Measurements from ENCODE around the gene LCNL1. TPM values are rescaled to one million over a fixed set of nuclear protein-coding genes. Genes with fewer than 3 reads are reported as not detected.

The LCNL1 gene
- total and polyA plus RNA-seq, 2 experiments from 2014 or later, result 0.36 TPM; not detected in 1

DNA sequence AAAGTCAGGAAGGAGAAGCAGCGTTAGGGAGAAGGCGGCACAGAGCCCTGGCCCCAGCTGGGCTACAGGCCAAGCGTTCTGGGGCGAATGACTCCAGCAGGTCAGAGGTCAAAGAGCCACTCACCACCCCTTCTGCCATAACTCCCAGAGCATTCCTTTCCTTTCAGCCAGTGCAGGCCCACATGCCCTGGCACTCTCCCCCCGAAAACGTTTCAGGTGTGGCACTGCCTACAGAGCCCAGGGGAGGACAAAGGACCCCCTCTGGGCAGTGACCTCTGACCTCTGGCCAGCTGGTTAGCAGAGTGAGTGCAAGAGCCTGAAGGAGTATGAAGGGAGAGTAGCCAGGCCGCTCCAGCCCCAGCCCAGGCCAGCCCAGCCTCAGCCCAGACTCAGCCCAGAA lies 40.4 kb downstream of the LCNL1 start:
- H3K4me3 ChIP-seq, result no peak overlapping the region
- no peaks in the 10 kb centered on the region for H3K9me3 ChIP-seq (ENCODE audit: low read depth)
- no peaks in the 10 kb centered on the region for H3K27me3 ChIP-seq
- H3K4me1 ChIP-seq (ENCODE audit: low read depth), result peaks cover 5% of the 10 kb centered on the region
- no peak for DNase-seq (ENCODE audit: low read depth in 1 of 2, low spot score in 1 of 2)
- H3K36me3 ChIP-seq, result no peaks in the 10 kb centered on the region
- TF ChIP-seq, protein P1, sequence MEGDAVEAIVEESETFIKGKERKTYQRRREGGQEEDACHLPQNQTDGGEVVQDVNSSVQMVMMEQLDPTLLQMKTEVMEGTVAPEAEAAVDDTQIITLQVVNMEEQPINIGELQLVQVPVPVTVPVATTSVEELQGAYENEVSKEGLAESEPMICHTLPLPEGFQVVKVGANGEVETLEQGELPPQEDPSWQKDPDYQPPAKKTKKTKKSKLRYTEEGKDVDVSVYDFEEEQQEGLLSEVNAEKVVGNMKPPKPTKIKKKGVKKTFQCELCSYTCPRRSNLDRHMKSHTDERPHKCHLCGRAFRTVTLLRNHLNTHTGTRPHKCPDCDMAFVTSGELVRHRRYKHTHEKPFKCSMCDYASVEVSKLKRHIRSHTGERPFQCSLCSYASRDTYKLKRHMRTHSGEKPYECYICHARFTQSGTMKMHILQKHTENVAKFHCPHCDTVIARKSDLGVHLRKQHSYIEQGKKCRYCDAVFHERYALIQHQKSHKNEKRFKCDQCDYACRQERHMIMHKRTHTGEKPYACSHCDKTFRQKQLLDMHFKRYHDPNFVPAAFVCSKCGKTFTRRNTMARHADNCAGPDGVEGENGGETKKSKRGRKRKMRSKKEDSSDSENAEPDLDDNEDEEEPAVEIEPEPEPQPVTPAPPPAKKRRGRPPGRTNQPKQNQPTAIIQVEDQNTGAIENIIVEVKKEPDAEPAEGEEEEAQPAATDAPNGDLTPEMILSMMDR (IDR thresholded peaks at IDR 0.05; ENCODE audit: low read depth, low read length), result no peak
- H3K27ac ChIP-seq, result no peak overlapping the region

DNA sequence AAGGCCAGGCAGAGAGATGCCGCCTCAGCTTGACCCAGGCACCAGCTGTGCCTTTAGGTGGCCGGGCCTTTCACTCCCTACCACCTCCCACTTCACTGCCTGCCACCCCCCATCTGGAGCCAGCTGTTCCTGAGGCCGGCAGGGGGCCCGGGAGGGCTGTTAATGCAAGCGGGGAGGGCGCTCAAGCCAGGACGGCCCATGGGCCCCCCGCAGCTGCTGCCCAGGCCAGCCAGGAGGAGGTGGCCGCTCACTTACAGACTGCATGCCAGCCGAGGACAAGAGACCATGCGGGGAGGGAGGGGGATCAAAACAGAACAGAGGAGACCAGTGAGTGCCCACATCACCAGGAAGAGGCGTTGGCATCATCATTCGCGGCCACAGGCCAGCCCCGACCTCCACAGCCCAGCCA lies 40.8 kb downstream of the LCNL1 start:
- Histone ChIP-seq H3K27me3 (no peaks in the 10 kb centered on the region), H3K36me3 (no peaks in the 10 kb centered on the region), H3K9me3 (ENCODE audit: low read depth) (no peaks in the 10 kb centered on the region), H3K4me3 (no peak overlapping the region), H3K4me1 (ENCODE audit: low read depth) (peaks cover 5% of the 10 kb centered on the region), H3K27ac (no peak overlapping the region)
- no peak for DNase-seq (ENCODE audit: low read depth in 1 of 2, low spot score in 1 of 2)
- TF ChIP-seq, protein P1 (IDR thresholded peaks at IDR 0.05; ENCODE audit: low read depth, low read length), result no peak

DNA sequence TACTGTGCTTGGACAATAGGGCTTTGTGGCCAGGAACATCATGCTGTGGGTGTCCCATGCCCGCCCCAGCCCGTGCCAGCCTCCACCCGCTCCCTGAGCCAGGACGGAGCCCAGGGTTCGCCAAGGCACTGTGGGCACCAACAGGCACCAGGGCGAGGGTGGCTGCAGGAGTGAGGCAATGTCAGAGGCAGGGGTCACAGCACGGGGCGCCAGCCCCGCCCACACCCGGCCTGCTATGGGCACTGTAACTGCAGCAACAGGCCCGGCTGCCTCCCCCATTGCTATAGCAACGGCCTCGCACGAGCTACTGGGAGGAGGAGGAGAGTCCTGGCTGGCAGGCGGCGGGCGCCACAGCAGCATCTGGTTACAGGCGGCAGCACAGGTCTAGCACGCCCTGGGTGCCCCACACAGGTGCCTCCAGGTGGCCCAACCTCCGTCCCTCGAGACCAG lies 42.7 kb downstream of the LCNL1 start:
- Histone ChIP-seq H3K27ac (no peak overlapping the region), H3K4me1 (ENCODE audit: low read depth) (peaks cover 5% of the 10 kb centered on the region), H3K27me3 (no peaks in the 10 kb centered on the region), H3K9me3 (ENCODE audit: low read depth) (no peaks in the 10 kb centered on the region), H3K36me3 (no peaks in the 10 kb centered on the region), H3K4me3 (no peak overlapping the region)
- no peak for DNase-seq (ENCODE audit: low read depth in 1 of 2, low spot score in 1 of 2)
- TF ChIP-seq, protein P1 (IDR thresholded peaks at IDR 0.05; ENCODE audit: low read depth, low read length), result no peak

DNA sequence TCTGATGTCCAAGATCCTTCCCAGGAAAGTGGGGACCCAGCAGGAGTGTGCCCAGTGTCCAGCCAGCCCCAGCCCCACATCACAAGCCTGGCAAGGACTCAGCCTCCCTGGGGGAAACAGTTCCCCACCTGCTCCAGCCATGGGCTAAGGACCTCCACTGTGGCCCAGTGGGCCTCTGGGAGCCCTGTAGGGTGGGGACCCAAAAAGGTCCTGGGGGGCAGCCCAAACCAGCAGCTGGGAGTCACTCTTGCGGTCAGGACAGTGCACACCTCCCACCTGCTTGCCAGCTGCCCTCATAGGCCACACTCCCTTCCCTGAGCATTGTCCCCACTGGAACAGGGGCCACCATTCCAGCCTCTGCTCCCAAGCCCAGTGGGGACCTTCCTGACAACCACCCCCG lies 43.6 kb downstream of the LCNL1 start:
- H3K9me3 ChIP-seq (ENCODE audit: low read depth), result no peaks in the 10 kb centered on the region

DNA sequence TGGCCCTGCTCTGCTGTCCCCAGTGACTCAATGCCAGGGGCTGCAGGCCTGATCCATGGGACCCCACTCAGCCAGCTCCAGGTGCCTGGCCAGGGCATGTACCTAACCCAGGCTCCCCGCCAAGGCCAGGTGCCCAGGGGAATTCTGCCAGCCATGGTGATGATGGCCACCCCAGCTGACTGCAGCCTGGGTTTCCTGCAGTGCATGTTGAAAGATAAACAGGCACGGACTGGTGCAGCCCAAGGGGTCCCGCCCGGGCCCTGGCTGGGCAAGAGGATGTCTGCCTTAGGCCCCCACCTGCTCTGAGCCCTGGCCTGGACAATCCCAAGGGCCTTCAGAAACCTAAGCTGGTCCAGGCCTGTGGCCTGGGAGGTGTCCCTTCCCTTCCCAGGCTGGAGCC lies 44.0 kb downstream of the LCNL1 start:
- TF ChIP-seq, protein P1 (IDR thresholded peaks at IDR 0.05; ENCODE audit: low read depth, low read length), result no peak
- DNase-seq (ENCODE audit: low read depth in 1 of 2, low spot score in 1 of 2), result no peak
- no peaks in the 10 kb centered on the region for H3K36me3 ChIP-seq
- H3K9me3 ChIP-seq (ENCODE audit: low read depth), result no peaks in the 10 kb centered on the region
- no peak overlapping the region for H3K27ac ChIP-seq
- H3K27me3 ChIP-seq, result no peaks in the 10 kb centered on the region
- H3K4me1 ChIP-seq (ENCODE audit: low read depth), result peaks cover 5% of the 10 kb centered on the region
- H3K4me3 ChIP-seq, result no peak overlapping the region

More for the DNA sequence above, 43.6 kb downstream of the LCNL1 start:
- DNase-seq (ENCODE audit: low read depth in 1 of 2, low spot score in 1 of 2), result no peak
- H3K27me3 ChIP-seq, result no peaks in the 10 kb centered on the region
- H3K4me3 ChIP-seq, result no peak overlapping the region
- peaks cover 5% of the 10 kb centered on the region for H3K4me1 ChIP-seq (ENCODE audit: low read depth)
- TF ChIP-seq, protein P1 (IDR thresholded peaks at IDR 0.05; ENCODE audit: low read depth, low read length), result no peak
- no peaks in the 10 kb centered on the region for H3K36me3 ChIP-seq
- no peak overlapping the region for H3K27ac ChIP-seq

Data from cardiac muscle cell (in vitro differentiated cells and primary cell).